Esophagus muscularis mucosa (tissue), 4 donors: ENCODE results near the gene SPIRE1. TPM values are rescaled to one million over a fixed set of nuclear protein-coding genes. Genes with fewer than 3 reads are reported as not detected.

Experiments used
- DNase-seq: peaks from one replicate; pipeline ENCODE4 v3.0.0-alpha.2; 2017; ENCODE audit errors: extremely low spot score
- H3K27ac ChIP-seq, 4 donors: fragments of 200-600 bp; sonication (generic); replicated peaks in 1 of 4; 1 replicate in 3 of 4; 2 replicates in 1 of 4; pipeline ENCODE4 v1.5.1; 2016 to 2019; ENCODE audit warnings: mild to moderate bottlenecking in 1 of 4
- H3K27me3 ChIP-seq, 4 donors: fragments of 200-600 bp; sonication (generic); one replicate each; pipeline versions ENCODE4 v1.5.1 to v1.6.0; 2016 to 2019
- H3K36me3 ChIP-seq, 4 donors: fragments of 200-600 bp; sonication (generic); one replicate each; pipeline ENCODE4 v1.5.1; 2016 to 2019
- H3K4me1 ChIP-seq, 4 donors: fragments of 200-600 bp; sonication (generic); one replicate each; pipeline ENCODE4 v1.5.1; 2016 to 2019
- H3K4me3 ChIP-seq, 4 donors: fragments of 200-600 bp; sonication (generic); 1 replicate in 2 of 4; 2 replicates in 2 of 4; pipeline ENCODE4 v1.5.1; 2016 to 2019; ENCODE audit warnings: mild to moderate bottlenecking in 4 of 4, moderate library complexity in 1 of 4
- H3K9me3 ChIP-seq, 4 donors: fragments of 200-600 bp; sonication (generic); 1 replicate in 3 of 4; 2 replicates in 1 of 4; pipeline ENCODE4 v1.5.1; 2016 to 2019
- EP300 ChIP-seq: sonication (generic); formaldehyde crosslinking; IDR thresholded peaks from one replicate; pipeline ENCODE4 v1.6.1; 2017; ENCODE audit warnings: antibody characterized with exemption
- POLR2A ChIP-seq: fragments of 450-650 bp; IDR thresholded peaks from one replicate; pipeline ENCODE4 v1.6.1; 2017; ENCODE audit warnings: antibody characterized with exemption, moderate library complexity, mild to moderate bottlenecking, low read depth
- POLR2AphosphoS5 ChIP-seq, 2 donors: sonication (generic); formaldehyde crosslinking; IDR thresholded peaks; one replicate each; pipeline ENCODE4 v1.6.1; 2017; ENCODE audit warnings: antibody characterized with exemption in 2 of 2
- WGBS: methylation state at CpG from one replicate; pipeline ENCODE4 v1.1.5; 2018; 5-methylcytosine and 5-hydroxymethylcytosine counted together
- intact Hi-C: fragments of 100-400 bp; cut with DNase I; formaldehyde crosslinking; loops from one replicate; pipeline ENCODE4 v1.15.1; 2023
- total RNA-seq, 4 donors: library from RNA; depleted of rRNA; stranded (reverse); fragments of >200 nt; gene quantifications; one replicate each; pipeline versions ENCODE4 v1.1.0 to v1.2.1, GENCODE V29; 2016
- TF ChIP-seq, protein P1 (sequence below), 3 experiments: fragments of 200-600 bp in 2 of 3; fragments of 450-650 bp in 1 of 3; sonication (generic) in 2 of 3; IDR thresholded peaks; one replicate each; pipeline ENCODE4 v1.5.1; 2017 to 2019; ENCODE audit warnings: antibody characterized with exemption in 3 of 3, mild to moderate bottlenecking in 2 of 3, moderate library complexity in 1 of 3

The SPIRE1 gene
- total RNA-seq, 4 donors from 2014 or later = 33.2 to 48.3 (median 40.2) TPM

GRCh38 chr18:12507007-12507406, 150.9 kb downstream of the SPIRE1 start:
- H3K27ac ChIP-seq = no peak overlapping the region
- H3K9me3 ChIP-seq = no peaks in the 10 kb centered on the region
- DNase-seq = no peak
- H3K4me3 ChIP-seq = no peak overlapping the region
- H3K4me1 ChIP-seq = no peaks in the 10 kb centered on the region
- intact Hi-C loops = no loop called here
- H3K27me3 ChIP-seq = no peaks in the 10 kb centered on the region
- peaks cover 0 to 54% (median 22%) of the 10 kb centered on the region in 4 donors for H3K36me3 ChIP-seq
- 94% methylated on average over 5 of the region's 5 CpGs for WGBS
- TF ChIP-seq, protein P1, sequence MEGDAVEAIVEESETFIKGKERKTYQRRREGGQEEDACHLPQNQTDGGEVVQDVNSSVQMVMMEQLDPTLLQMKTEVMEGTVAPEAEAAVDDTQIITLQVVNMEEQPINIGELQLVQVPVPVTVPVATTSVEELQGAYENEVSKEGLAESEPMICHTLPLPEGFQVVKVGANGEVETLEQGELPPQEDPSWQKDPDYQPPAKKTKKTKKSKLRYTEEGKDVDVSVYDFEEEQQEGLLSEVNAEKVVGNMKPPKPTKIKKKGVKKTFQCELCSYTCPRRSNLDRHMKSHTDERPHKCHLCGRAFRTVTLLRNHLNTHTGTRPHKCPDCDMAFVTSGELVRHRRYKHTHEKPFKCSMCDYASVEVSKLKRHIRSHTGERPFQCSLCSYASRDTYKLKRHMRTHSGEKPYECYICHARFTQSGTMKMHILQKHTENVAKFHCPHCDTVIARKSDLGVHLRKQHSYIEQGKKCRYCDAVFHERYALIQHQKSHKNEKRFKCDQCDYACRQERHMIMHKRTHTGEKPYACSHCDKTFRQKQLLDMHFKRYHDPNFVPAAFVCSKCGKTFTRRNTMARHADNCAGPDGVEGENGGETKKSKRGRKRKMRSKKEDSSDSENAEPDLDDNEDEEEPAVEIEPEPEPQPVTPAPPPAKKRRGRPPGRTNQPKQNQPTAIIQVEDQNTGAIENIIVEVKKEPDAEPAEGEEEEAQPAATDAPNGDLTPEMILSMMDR (IDR thresholded peaks at IDR 0.05) = no peak
- no peak for TF ChIP-seq EP300
- no peak for TF ChIP-seq POLR2A
- no peak for TF ChIP-seq POLR2AphosphoS5 (IDR thresholded peaks at IDR 0.05)

- TF ChIP-seq EP300 (no peak), POLR2A (no peak), POLR2AphosphoS5 (IDR thresholded peaks at IDR 0.05) (no peak)
- TF ChIP-seq, protein P1 (IDR thresholded peaks at IDR 0.05) = no peak
These were observed 156.9 kb downstream of the SPIRE1 start for GRCh38 chr18:12500986-12501385.

GRCh38 chr18:12497839-12498238, 160.1 kb downstream of the SPIRE1 start:
- intact Hi-C loops = no loop called here
- WGBS = 97% methylated on average over 3 of the region's 3 CpGs
- TF ChIP-seq, protein P1 (IDR thresholded peaks at IDR 0.05) = no peak
- TF ChIP-seq POLR2A = no peak
- no peak for TF ChIP-seq POLR2AphosphoS5 (IDR thresholded peaks at IDR 0.05)
- no peak for TF ChIP-seq EP300

More at GRCh38 chr18:12500986-12501385, 156.9 kb downstream of the SPIRE1 start:
- peaks cover 0 to 40% (median 17%) of the 10 kb centered on the region in 4 donors for H3K36me3 ChIP-seq
- H3K27me3 ChIP-seq = no peaks in the 10 kb centered on the region
- intact Hi-C loops = no loop called here
- no peak for DNase-seq
- H3K4me3 ChIP-seq = no peak overlapping the region
- WGBS = 95% methylated on average over 6 of the region's 6 CpGs
- no peaks in the 10 kb centered on the region for H3K4me1 ChIP-seq
- no peaks in the 10 kb centered on the region for H3K9me3 ChIP-seq
- H3K27ac ChIP-seq = no peak overlapping the region

GRCh38 chr18:12497296-12497695, 160.6 kb downstream of the SPIRE1 start:
- Histone ChIP-seq H3K27ac (no peak overlapping the region), H3K4me1 (no peaks in the 10 kb centered on the region), H3K36me3 (peaks cover 0 to 31% (median 23%) of the 10 kb centered on the region in 4 donors), H3K9me3 (no peaks in the 10 kb centered on the region), H3K4me3 (no peak overlapping the region), H3K27me3 (no peaks in the 10 kb centered on the region)
- TF ChIP-seq EP300 (no peak), POLR2AphosphoS5 (IDR thresholded peaks at IDR 0.05) (no peak), POLR2A (no peak)
- TF ChIP-seq, protein P1 (IDR thresholded peaks at IDR 0.05) = no peak
- 85% methylated on average over 2 of the region's 2 CpGs for whole genome bisulfite sequencing
- DNase-seq = no peak
- intact Hi-C loops = no loop called here

More at GRCh38 chr18:12497839-12498238, 160.1 kb downstream of the SPIRE1 start:
- Histone ChIP-seq H3K4me1 (no peaks in the 10 kb centered on the region), H3K36me3 (peaks cover 0 to 29% (median 18%) of the 10 kb centered on the region in 4 donors), H3K27ac (no peak overlapping the region), H3K9me3 (no peaks in the 10 kb centered on the region), H3K27me3 (no peaks in the 10 kb centered on the region), H3K4me3 (no peak overlapping the region)
- no peak for DNase-seq

GRCh38 chr18:12492907-12493306, 165.0 kb downstream of the SPIRE1 start:
- TF ChIP-seq, protein P1 (IDR thresholded peaks at IDR 0.05) = no peak
- TF ChIP-seq EP300 (no peak), POLR2A (no peak), POLR2AphosphoS5 (IDR thresholded peaks at IDR 0.05) (no peak)
- peaks cover 5 to 41% (median 30%) of the 10 kb centered on the region in 4 donors for H3K36me3 ChIP-seq
- 95% methylated on average over 5 of the region's 5 CpGs for WGBS
- no peaks in the 10 kb centered on the region for H3K27me3 ChIP-seq
- H3K9me3 ChIP-seq = no peaks in the 10 kb centered on the region
- intact Hi-C loops = no loop called here
- no peak for DNase-seq
- no peaks in the 10 kb centered on the region for H3K4me1 ChIP-seq
- H3K4me3 ChIP-seq = no peak overlapping the region
- H3K27ac ChIP-seq = no peak overlapping the region
